HCT116 (cell line): ENCODE data around the gene KCTD15. TPM values are rescaled to one million over a fixed set of nuclear protein-coding genes. Genes with fewer than 3 reads are reported as not detected.

ENCODE experiments used
- ATAC-seq: fragments of 200-7000 bp; cut with Tn5 transposase; 2 replicates; pipeline ENCODE4 v1.9.1; 2020; ENCODE audit warnings: mild to moderate bottlenecking, moderate library complexity
- BruUV-seq: library from RNA; stranded (reverse); fragments of 400-500 nt; replicated peaks from 2 replicates; lab custom pipeline; 2021; lab: Mats Ljungman, UMichigan
- CTCF ChIA-PET: fragments of 300-600 bp; sonication (Branson Sonifier 250); formaldehyde crosslinking; loops from one replicate; lab custom pipeline; 2021; ENCODE audit warnings: antibody characterized with exemption; lab: Charles Lee
- POLR2A ChIA-PET: fragments of 300-600, 350-600 bp; sonication (Branson Sonifier 250); formaldehyde crosslinking; loops from one replicate; lab custom pipeline; 2021; ENCODE audit warnings: antibody characterized with exemption; lab: Charles Lee
- RAD21 ChIA-PET, 2 experiments: fragments of 300-600 bp; sonication (Branson Sonifier 250); formaldehyde crosslinking; loops; one replicate each; lab custom pipeline; 2023; ENCODE audit warnings: low total read pairs in 2 of 2; ENCODE audit not compliant: uncharacterized antibody in 2 of 2, unreplicated experiment in 2 of 2, low non-redundant PET in 1 of 2; lab: Charles Lee
- DNase-seq: peaks from one replicate; pipeline ENCODE4 v3.0.0-alpha.2; 2010; ENCODE audit warnings: low read depth, low spot score
- H2AFZ ChIP-seq: fragments of 200-600 bp; shearing (Covaris generic), sonication (generic); 2 replicates; pipeline ENCODE4 v1.6.1; 2017; ENCODE audit warnings: low read depth, mixed run types, mixed read lengths, antibody characterized with exemption, low read length; ENCODE audit not compliant: poor library complexity, severe bottlenecking
- H3K27ac ChIP-seq: 2 replicates; pipeline ENCODE4 v1.5.1; 2012; ENCODE audit warnings: low read depth, low read length
- H3K27me3 ChIP-seq: fragments of 200-600 bp; sonication (generic); 2 replicates; pipeline ENCODE4 v1.6.1; 2016; ENCODE audit warnings: mixed run types, low read length, mixed read lengths; ENCODE audit not compliant: insufficient read depth
- H3K36me3 ChIP-seq, 2 experiments: fragments of 200-500 bp in 1 of 2; fragments of 200-600 bp in 1 of 2; sonication (Bioruptor generic) in 1 of 2; sonication (generic) in 1 of 2; 2 replicates each; pipeline versions ENCODE4 v1.5.1 to v1.6.1; 2014 to 2016; ENCODE audit warnings: low read length in 2 of 2, inconsistent platforms in 1 of 2, mixed read lengths in 1 of 2, mixed run types in 1 of 2; ENCODE audit not compliant: insufficient read depth in 2 of 2, control insufficient read depth in 1 of 2
- H3K4me1 ChIP-seq, 2 experiments: fragments of 200-600 bp in 1 of 2; sonication (generic) in 1 of 2; 2 replicates each; pipeline versions ENCODE4 v1.5.1 to v1.6.1; 2012 to 2017; ENCODE audit warnings: low read length in 2 of 2, inconsistent platforms in 1 of 2, mild to moderate bottlenecking in 1 of 2, mixed read lengths in 1 of 2, mixed run types in 1 of 2, moderate library complexity in 1 of 2; ENCODE audit not compliant: insufficient read depth in 2 of 2, control insufficient read depth in 1 of 2
- H3K4me2 ChIP-seq: fragments of 200-600 bp; sonication (generic); 2 replicates; pipeline ENCODE4 v1.6.1; 2017; ENCODE audit warnings: mixed run types, low read length, mixed read lengths
- H3K4me3 ChIP-seq, 2 experiments: fragments of 200-600 bp in 1 of 2; sonication (generic) in 1 of 2; replicated peaks in 1 of 2; 2 replicates each; pipeline ENCODE4 v1.5.1; 2011 to 2016; ENCODE audit warnings: low read length in 2 of 2, control low read depth in 1 of 2, low read depth in 1 of 2, mild to moderate bottlenecking in 1 of 2, mixed read lengths in 1 of 2, mixed run types in 1 of 2
- H3K79me2 ChIP-seq: fragments of 200-600 bp; sonication (generic); 2 replicates; pipeline ENCODE4 v1.6.1; 2017; ENCODE audit warnings: mild to moderate bottlenecking, mixed run types, low read length, moderate library complexity, mixed read lengths; ENCODE audit not compliant: insufficient read depth
- H3K9ac ChIP-seq: fragments of 200-600 bp; sonication (generic); 2 replicates; pipeline ENCODE4 v1.6.1; 2016; ENCODE audit warnings: low read length, mixed read lengths
- H3K9me2 ChIP-seq: fragments of 200-600 bp; sonication (generic), shearing (Covaris generic); 2 replicates; pipeline ENCODE4 v1.6.1; 2017; ENCODE audit warnings: mixed run types, mild to moderate bottlenecking, moderate library complexity; ENCODE audit not compliant: insufficient read depth
- H3K9me3 ChIP-seq, 2 experiments: fragments of 200-500 bp in 1 of 2; fragments of 200-600 bp in 1 of 2; sonication (Bioruptor generic) in 1 of 2; sonication (generic) in 1 of 2; 2 replicates each; pipeline ENCODE4 v1.6.1; 2014 to 2017; ENCODE audit warnings: low read length in 2 of 2, mixed read lengths in 2 of 2, inconsistent platforms in 1 of 2, low read depth in 1 of 2, mild to moderate bottlenecking in 1 of 2, mixed run types in 1 of 2, moderate library complexity in 1 of 2; ENCODE audit not compliant: control insufficient read depth in 1 of 2, insufficient read depth in 1 of 2
- H4K20me1 ChIP-seq: fragments of 200-600 bp; sonication (generic), shearing (Covaris generic); 2 replicates; pipeline ENCODE4 v1.6.1; 2017; ENCODE audit warnings: mixed run types, mild to moderate bottlenecking, moderate library complexity; ENCODE audit not compliant: insufficient read depth
- ATF3 ChIP-seq: IDR thresholded peaks from 2 replicates; pipeline ENCODE4 v1.6.1; 2012
- CEBPB ChIP-seq: IDR thresholded peaks from 2 replicates; pipeline ENCODE4 v1.6.1; 2012; ENCODE audit warnings: low read depth
- CTCF ChIP-seq, 3 experiments: fragments of 200-600 bp in 1 of 3; sonication (generic) in 1 of 3; IDR thresholded peaks in 2 of 3; conservative IDR thresholded peaks in 1 of 3; 2 replicates each; pipeline ENCODE4 v1.5.1; 2012 to 2017; ENCODE audit warnings: low read depth in 2 of 3, low read length in 2 of 3, antibody characterized with exemption in 1 of 3, borderline replicate concordance in 1 of 3, control low read depth in 1 of 3, mild to moderate bottlenecking in 1 of 3, mixed read lengths in 1 of 3, mixed run types in 1 of 3, moderate library complexity in 1 of 3; ENCODE audit not compliant: insufficient read depth in 1 of 3
- ELF1 ChIP-seq: IDR thresholded peaks from 2 replicates; pipeline ENCODE4 v1.6.1; 2012; ENCODE audit warnings: low read depth, borderline replicate concordance
- EZH2 ChIP-seq: fragments of 200-600 bp; sonication (generic); IDR thresholded peaks from 2 replicates; pipeline ENCODE4 v1.6.1; 2017; ENCODE audit warnings: antibody characterized with exemption, mixed run types
- EZH2phosphoT487 ChIP-seq: fragments of 200-600 bp; IDR thresholded peaks from 2 replicates; pipeline ENCODE4 v1.6.1; 2018; ENCODE audit warnings: antibody characterized with exemption, borderline replicate concordance
- MAX ChIP-seq: IDR thresholded peaks from 2 replicates; pipeline ENCODE4 v1.6.1; 2012
- POLR2A ChIP-seq: IDR thresholded peaks from 2 replicates; pipeline ENCODE4 v1.7.0; 2011; ENCODE audit warnings: borderline replicate concordance; ENCODE audit not compliant: insufficient read depth, insufficient read length; ENCODE audit errors: extremely low read depth
- SRF ChIP-seq: IDR thresholded peaks from 2 replicates; pipeline ENCODE4 v1.6.1; 2012; ENCODE audit warnings: low read depth
- TCF7L2 ChIP-seq: IDR thresholded peaks from 2 replicates; pipeline ENCODE4 v1.7.0; 2011; ENCODE audit warnings: borderline replicate concordance, inconsistent platforms; ENCODE audit not compliant: insufficient read depth, insufficient read length; ENCODE audit errors: extremely low read depth
- ZBTB33 ChIP-seq: IDR thresholded peaks from 2 replicates; pipeline ENCODE4 v1.6.1; 2011; ENCODE audit warnings: mild to moderate bottlenecking, low read length, moderate library complexity; ENCODE audit not compliant: insufficient replicate concordance; ENCODE audit errors: extremely low read depth
- intact Hi-C: fragments of 100-400 bp; cut with micrococcal nuclease; formaldehyde crosslinking; loops from 2 replicates; pipeline ENCODE4 v1.10.0; 2022
- total RNA-seq: library from RNA; stranded (reverse); gene quantifications from one replicate; pipeline ENCODE4 v1.2.1, GENCODE V29; 2021; ENCODE audit not compliant: unreplicated experiment

The KCTD15 gene
- total RNA-seq, 1 experiment from 2014 or later: 29.2 TPM

GRCh38 chr19:33863436-33863835, 66.8 kb downstream of the KCTD15 start:
- Histone ChIP-seq H3K4me2 (no peak overlapping the region), H3K4me1 (no peaks in the 10 kb centered on the region), H2AFZ (no peak overlapping the region), H4K20me1 (no peaks in the 10 kb centered on the region), H3K9ac (no peak overlapping the region), H3K9me2 (no peaks in the 10 kb centered on the region), H3K27me3 (no peaks in the 10 kb centered on the region), H3K79me2 (no peaks in the 10 kb centered on the region), H3K36me3 (no peaks in the 10 kb centered on the region), H3K27ac (no peak overlapping the region), H3K9me3 (no peaks in the 10 kb centered on the region), H3K4me3 (no peak overlapping the region)
- ATAC-seq (no peak), DNase-seq (no peak)
- TF ChIP-seq CTCF (IDR thresholded peaks at IDR 0.05 in 2 of 3, conservative IDR thresholded peaks at IDR 0.05 in 1 of 3; ENCODE audit: borderline replicate concordance in 1 of 3, insufficient read depth in 1 of 3, low read depth in 2 of 3, low read length in 2 of 3) (no peak), ATF3 (no peak), SRF (no peak), MAX (no peak), ELF1 (no peak), TCF7L2 (no peak), CEBPB (no peak)
- POLR2A ChIA-PET: no interaction called here
- intact Hi-C loops: no loop called here
- BruUV-seq: no TSS peak
- RAD21 ChIA-PET: no interaction called here
- CTCF ChIA-PET: no interaction called here

GRCh38 chr19:33864311-33864850, 67.7 kb downstream of the KCTD15 start:
- ChIA-PET CTCF (no interaction called here), RAD21 (no interaction called here), POLR2A (no interaction called here)
- Histone ChIP-seq H4K20me1 (no peaks in the 10 kb centered on the region), H3K4me1 (no peaks in the 10 kb centered on the region), H3K9me2 (no peaks in the 10 kb centered on the region), H3K9ac (no peak overlapping the region), H2AFZ (no peak overlapping the region), H3K9me3 (no peaks in the 10 kb centered on the region), H3K27me3 (no peaks in the 10 kb centered on the region), H3K4me3 (no peak overlapping the region), H3K27ac (no peak overlapping the region), H3K79me2 (no peaks in the 10 kb centered on the region), H3K36me3 (no peaks in the 10 kb centered on the region), H3K4me2 (no peak overlapping the region)
- BruUV-seq: no TSS peak
- ATAC-seq (no peak), DNase-seq (no peak)
- intact Hi-C loops: no loop called here
- TF ChIP-seq ATF3 (no peak), POLR2A (no peak), EZH2 (no peak), MAX (no peak), SRF (no peak), ZBTB33 (no peak), EZH2phosphoT487 (no peak)
